ENCODE measurements around the gene PAFAH1B1. TPM values are rescaled to one million over a fixed set of nuclear protein-coding genes. Genes with fewer than 3 reads are reported as not detected.

Gene PAFAH1B1
- total and polyA plus RNA-seq, 10 of the 15 experiments (the other 5 are each of a cell fraction or from before 2014, with no cell fraction given) = 28.9 to 107 (median 49.1) TPM

- H2AFZ ChIP-seq (ENCODE audit: control insufficient read depth, low read depth, low read length) = no peak overlapping the region
- FAIRE-seq (no peak), DNase-seq (ENCODE audit: low read depth, low spot score) (no peak), ATAC-seq (no peak)
- in situ Hi-C loops (cut with MboI) (no loop called here), intact Hi-C loops (cut with micrococcal nuclease; ENCODE audit: unreplicated experiment) (no loop called here)
- H3K4me3 ChIP-seq = no peak overlapping the region
- BruUV-seq (replicated peaks) = TSS peak; percentile 17
- H3K4me1 ChIP-seq (ENCODE audit: control insufficient read depth, insufficient read depth, low read length) = no peaks in the 10 kb centered on the region
- ChIA-PET POLR2A (no interaction called here), RAD21 (ENCODE audit: unreplicated experiment) (no interaction called here), CTCF (no interaction called here), SMC1A (ENCODE audit: uncharacterized antibody, unreplicated experiment) (no interaction called here)
- no peaks in the 10 kb centered on the region for H3K9me3 ChIP-seq (replicated peaks; ENCODE audit: control insufficient read depth, insufficient read depth, low read length)
- peaks cover 2% of the 10 kb centered on the region; the same call in 1 of the 2 replicates for H4K20me1 ChIP-seq (ENCODE audit: control insufficient read depth, insufficient read depth)
- H3K4me2 ChIP-seq (ENCODE audit: control insufficient read depth, insufficient read depth) = no peak overlapping the region
- 96% methylated on average over 27 of the region's 41 CpGs for WGBS (ENCODE audit: insufficient coverage, insufficient replicate concordance, low lambda C conversion rate, missing lambda C conversion rate)
- peaks cover 13% of the 10 kb centered on the region for H3K79me2 ChIP-seq (ENCODE audit: control insufficient read depth, insufficient read depth, low read length)
- peaks cover 9 to 61% of the 10 kb centered on the region in 2 experiments; a peak in 3 of 4 replicates for H3K36me3 ChIP-seq (ENCODE audit: control insufficient read depth in 2 of 2, insufficient read depth in 2 of 2, low read length in 1 of 2)
- H3K27ac ChIP-seq (ENCODE audit: control insufficient read depth, insufficient read depth) = no peak overlapping the region
- H3K9ac ChIP-seq (ENCODE audit: control insufficient read depth, insufficient read depth, low read length) = no peak overlapping the region
- TF ChIP-seq, protein P1, sequence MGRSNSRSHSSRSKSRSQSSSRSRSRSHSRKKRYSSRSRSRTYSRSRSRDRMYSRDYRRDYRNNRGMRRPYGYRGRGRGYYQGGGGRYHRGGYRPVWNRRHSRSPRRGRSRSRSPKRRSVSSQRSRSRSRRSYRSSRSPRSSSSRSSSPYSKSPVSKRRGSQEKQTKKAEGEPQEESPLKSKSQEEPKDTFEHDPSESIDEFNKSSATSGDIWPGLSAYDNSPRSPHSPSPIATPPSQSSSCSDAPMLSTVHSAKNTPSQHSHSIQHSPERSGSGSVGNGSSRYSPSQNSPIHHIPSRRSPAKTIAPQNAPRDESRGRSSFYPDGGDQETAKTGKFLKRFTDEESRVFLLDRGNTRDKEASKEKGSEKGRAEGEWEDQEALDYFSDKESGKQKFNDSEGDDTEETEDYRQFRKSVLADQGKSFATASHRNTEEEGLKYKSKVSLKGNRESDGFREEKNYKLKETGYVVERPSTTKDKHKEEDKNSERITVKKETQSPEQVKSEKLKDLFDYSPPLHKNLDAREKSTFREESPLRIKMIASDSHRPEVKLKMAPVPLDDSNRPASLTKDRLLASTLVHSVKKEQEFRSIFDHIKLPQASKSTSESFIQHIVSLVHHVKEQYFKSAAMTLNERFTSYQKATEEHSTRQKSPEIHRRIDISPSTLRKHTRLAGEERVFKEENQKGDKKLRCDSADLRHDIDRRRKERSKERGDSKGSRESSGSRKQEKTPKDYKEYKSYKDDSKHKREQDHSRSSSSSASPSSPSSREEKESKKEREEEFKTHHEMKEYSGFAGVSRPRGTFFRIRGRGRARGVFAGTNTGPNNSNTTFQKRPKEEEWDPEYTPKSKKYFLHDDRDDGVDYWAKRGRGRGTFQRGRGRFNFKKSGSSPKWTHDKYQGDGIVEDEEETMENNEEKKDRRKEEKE (IDR thresholded peaks at IDR 0.05) = no peak
- TF ChIP-seq HDGF (IDR thresholded peaks at IDR 0.05) = no peak
- TF ChIP-seq POLR2A (IDR thresholded peaks at IDR 0.05; ENCODE audit: low read depth, low read length) = peak; percentile 57
- no peak for TF ChIP-seq SREBF2 (IDR thresholded peaks at IDR 0.05; ENCODE audit: low read length)
- no peaks in the 10 kb centered on the region for H3K27me3 ChIP-seq (replicated peaks in 1 of 2; ENCODE audit: control insufficient read depth in 2 of 2, insufficient read depth in 2 of 2, low read length in 1 of 2)
Observed at GRCh38 chr17:2701161-2701995, 107.9 kb downstream of the PAFAH1B1 start.
